GM19324 (cell line): ENCODE data around the gene ARHGAP8.

ENCODE experiments used
- ATAC-seq: cut with Tn5 transposase; IDR thresholded peaks from one replicate; pipeline ENCODE4 v1.9.1; 2021; ENCODE audit warnings: mild to moderate bottlenecking, moderate library complexity; ENCODE audit not compliant: unreplicated experiment, low FRiP score

The ARHGAP8 gene

GRCh38 chr22:44821741-44822475 is 69.5 kb downstream of the ARHGAP8 start:
- no peak for ATAC-seq

GRCh38 chr22:44822534-44822933 is 70.2 kb downstream of the ARHGAP8 start:
- ATAC-seq: no peak

DNA sequence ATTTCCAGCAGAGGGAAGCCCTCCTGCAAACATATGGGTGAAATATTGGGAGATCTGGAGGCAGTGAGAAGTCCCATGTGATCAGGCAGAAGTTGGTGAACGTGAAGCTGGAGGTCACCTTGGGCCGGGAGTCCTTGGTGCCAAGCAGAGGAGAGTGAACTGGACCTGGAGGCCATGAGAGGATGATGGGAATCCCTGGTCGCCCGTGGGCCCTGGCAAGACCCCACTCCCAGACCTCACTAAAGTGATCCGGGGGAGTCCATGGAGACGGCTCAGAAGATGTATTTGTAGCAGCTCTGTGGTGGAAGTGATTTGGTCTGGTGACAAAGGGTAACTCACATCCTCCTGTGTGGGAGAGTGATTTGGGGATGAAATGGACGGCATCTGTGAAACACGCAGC is 71.0 kb downstream of the ARHGAP8 start:
- ATAC-seq: no peak

- ATAC-seq: no peak
Observed at GRCh38 chr22:44823806-44824205, 71.4 kb downstream of the ARHGAP8 start.

GRCh38 chr22:44824271-44824670 is 71.9 kb downstream of the ARHGAP8 start:
- ATAC-seq: no peak

DNA sequence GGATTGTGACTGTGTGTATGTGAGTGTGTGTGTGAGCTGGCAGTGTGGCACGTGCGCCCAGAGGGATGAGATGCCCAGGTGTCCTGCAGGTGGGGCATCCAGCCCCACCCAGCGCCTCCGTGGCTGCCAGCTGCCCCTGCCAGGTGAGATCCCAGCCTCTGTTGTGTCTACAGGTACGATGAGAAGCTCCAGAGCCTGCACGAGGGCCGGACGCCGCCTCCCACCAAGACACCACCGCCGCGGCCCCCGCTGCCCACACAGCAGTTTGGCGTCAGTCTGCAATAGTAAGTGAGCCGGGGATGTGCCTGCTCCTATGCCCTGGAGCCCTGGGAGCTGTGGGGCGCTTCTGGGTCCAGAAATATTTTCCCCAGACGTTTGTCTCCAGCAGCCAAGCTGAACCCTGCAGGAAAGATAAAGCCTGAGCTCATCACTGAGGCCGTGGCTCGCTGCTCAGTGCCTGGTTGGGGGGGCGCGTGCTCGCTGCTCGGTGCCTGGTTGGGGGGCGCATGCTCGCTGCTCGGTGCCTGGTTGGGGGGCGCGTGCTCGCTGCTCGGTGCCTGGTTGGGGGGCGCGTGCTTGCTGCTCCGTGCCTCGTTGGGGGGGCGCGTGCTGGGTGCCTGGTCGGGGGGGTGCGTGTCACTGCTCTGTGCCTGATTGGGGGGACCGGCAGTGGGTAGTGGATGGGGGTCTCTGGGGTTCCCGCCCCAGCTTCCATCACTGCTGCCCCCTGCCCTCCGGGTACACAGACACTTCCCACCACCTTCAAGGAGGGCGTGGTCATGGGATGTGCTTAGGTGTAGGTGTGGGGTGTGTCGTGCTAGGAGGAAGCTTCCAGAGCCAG is 73.2 kb downstream of the ARHGAP8 start:
- ATAC-seq: no peak

DNA sequence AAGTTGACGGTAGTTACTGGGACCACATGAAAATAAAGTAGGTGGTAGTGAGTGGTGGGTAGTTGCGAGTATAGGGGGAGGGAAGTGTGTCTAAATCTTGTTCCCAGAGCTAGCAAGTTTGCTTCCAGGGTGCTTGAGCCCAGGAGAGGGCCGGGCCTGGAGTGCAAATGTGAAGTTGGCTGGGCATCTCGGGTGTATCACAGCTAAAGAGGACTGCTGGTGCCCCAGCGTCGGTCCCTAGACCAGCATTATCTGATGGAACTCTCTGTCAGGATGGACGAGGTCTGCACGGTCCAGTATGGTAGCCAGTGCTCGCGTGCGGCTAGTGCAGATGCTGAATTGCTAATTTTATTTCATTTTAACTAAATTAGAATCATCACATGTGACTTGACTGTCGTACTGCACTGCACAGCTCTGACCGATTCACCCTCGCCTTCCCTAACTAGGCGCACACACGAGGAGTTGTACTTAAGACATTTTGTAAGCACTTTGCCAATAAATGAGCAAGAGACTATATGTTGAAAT is 75.4 kb downstream of the ARHGAP8 start:
- ATAC-seq: no peak

DNA sequence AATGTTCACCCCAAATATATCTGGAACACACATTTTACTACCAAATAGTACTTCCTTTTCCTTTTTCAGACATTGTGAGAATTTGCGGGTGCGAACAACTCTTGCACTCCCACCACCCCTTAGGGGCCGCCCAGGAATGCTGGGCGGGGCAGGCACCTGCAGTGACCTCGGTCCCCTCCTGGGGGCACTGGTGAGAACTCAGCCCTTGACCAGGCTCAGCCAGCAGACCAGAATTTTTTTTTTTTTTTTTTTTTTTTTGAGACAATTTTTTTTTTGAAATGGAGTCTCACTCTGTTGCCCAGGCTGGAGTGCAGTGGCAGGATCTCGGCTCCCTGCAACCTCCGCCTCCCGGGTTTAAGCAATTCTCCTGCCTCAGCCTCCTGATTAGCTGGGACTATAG is 75.8 kb downstream of the ARHGAP8 start:
- ATAC-seq: no peak

DNA sequence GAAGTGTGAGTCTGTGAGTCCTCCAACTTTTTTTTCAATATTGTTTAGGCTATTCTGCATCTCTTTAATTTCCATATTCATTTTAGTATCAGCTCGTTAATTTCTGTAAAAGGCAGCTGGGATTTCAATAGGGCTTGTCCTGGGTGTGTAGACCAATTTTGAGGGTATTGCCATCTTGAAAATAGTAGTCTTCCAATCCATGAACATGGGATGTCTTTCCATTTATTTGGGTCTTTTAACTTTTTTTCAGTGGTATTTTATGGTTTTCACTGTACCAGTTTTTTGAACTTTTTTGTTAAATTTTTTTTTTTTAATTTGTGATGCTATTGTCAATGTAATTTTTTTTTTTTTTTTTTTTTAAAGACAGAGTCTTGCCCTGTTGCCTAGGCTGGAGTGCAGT is 79.5 kb downstream of the ARHGAP8 start:
- no peak for ATAC-seq

DNA sequence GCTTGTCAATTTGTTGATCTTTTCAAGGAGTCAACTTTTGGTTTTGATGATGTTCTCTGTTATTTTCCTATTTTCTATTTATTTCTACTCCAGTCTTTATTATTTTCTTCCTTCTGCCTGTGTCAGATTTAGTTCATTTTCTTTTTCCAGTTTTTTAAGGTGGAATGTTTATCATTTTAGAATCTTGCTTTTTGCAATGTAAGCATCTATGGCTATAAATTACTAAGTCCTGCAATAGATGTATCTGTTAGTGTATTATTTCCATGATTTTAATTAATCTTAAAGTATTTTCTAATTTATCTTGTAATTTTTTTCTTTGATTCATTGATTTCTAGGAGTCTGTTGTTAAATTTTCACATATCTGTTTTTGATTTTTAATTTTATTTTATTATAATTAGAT is 81.7 kb downstream of the ARHGAP8 start:
- ATAC-seq: no peak

GRCh38 chr22:44837481-44837880 is 85.1 kb downstream of the ARHGAP8 start:
- no peak for ATAC-seq

GRCh38 chr22:44838316-44839016 is 86.1 kb downstream of the ARHGAP8 start:
- no peak for ATAC-seq

DNA sequence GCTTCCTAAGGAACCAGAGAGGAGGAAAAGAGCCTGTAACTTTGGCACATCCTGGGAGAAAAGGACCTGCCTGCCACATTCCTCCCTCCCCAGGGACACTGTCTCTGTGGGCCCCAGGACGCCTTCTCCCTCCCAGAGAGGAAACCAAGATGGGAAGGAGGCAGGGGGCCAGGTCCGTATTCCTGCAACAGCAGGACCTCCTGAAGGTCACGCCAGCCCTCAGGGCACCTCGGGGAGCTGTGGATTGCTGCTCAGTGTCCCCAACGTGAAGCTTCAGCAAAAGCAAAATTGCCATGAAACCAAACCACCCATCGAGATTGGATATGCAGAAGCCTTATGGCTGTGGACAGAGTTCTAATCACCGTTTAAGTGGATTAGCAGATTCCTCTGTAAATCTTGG is 86.7 kb downstream of the ARHGAP8 start:
- no peak for ATAC-seq

DNA sequence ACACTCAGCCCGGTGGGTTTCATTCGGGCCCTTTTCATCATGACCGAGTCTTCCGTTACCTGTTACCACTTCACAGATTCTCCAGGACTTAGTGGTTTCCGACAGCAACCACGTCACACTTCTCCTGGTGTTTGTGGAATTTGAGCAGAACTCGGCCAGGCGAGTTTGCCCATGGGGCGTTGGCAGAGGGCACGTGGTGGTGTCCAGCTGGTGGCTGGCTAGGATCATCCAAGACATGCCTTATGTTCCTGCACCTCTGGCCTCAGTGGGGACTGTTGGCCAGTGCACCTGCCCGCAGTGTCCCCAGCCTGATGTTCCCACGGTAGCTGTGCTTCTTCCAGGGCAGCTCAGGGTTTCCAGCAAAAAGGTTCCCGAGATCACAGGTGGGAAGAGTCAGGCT is 87.3 kb downstream of the ARHGAP8 start:
- no peak for ATAC-seq

- no peak for ATAC-seq
Observed at GRCh38 chr22:44840611-44841322, 88.4 kb downstream of the ARHGAP8 start.

GRCh38 chr22:44842417-44842816 is 90.0 kb downstream of the ARHGAP8 start:
- no peak for ATAC-seq

DNA sequence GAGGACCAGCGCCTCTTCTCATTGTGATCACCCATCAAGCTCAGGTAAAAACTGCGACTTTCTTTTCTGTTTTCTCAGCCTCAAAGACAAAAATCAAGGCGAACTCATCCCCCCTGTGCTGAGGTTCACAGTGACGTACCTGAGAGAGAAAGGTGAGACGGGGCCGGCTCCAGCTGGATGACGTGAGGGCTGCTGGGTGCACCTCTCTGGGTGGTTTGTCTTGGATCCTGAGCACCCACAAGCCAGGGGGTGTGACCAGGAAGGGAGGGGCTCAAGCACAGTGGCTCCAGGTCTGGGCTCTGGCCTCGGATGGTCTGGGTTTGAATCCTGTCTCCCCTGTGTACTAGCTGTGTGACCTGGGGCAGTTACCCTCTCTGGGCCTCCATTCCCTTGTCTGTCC is 92.8 kb downstream of the ARHGAP8 start:
- no peak for ATAC-seq

DNA sequence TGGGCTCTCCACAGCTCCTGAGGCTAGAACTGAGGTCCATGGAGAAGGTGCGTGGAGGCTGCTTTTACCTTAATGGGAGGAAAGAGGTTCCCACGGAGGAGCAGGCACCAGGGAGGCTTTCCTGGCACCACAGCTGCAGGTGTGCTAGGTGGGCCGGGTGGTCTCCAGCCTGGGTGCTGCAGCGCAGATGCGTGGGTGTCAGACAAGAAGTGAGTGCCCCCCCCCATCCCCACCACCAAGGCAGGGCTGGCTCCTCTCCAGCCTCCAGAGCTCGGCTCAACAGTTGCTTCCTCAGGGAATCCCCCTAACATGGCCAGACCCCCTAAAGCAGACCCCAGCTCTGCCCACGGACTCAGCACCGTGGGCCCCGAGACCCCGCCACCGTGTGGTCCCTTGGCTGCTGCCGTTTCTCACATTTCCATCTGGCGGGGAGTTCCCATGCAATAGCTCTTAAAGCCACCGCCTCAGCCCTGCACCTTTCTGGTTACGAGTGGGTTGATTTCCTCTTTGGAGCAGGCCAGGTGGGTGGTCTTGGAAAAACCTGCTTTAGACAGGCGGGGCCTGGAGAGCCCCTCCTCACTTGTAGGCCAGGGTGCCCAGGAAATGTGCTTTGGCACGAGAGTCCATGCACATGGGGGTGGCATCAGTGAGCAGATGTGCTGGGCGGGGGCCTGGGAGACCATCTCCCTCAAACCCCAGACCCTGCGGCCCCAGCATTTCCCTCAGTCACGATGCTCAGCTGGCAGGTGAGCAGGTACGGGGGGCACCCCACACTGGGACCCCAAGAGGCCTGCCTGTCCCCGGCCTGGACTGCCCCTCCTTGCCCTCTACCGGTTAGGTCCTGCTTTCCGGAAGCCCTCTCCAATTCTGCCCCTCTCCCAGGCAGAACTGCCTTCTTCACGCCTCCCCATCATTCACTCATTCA is 93.7 kb downstream of the ARHGAP8 start:
- no peak for ATAC-seq

DNA sequence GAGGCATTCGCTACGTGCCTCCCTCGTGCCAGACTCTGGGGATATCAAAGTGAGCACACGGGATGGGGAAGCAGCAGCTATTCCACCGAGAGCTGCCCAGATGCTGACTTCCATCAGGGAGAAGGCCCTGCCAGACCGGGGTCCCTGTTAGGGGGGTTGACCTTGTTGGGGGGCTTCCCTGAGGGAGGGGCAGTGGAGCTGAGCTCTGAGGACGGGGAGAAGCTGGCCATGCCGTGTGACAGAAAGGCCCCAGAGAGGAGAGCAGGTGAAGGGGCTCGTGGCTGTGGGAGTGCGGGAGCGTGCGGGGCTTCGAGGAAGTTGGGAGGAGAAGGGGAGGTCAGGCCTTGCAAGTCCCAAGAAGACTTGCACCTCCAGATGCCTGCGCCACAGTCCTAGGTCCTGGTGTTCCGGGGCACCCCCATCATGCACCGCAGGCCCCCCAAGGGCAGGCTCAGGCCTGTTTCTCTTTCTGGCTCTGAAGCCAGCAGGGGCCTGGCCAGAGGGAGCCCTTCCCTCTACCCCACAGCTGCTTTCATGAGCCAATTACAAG is 94.4 kb downstream of the ARHGAP8 start:
- no peak for ATAC-seq
